ENCODE results near the gene ESPL1. TPM values are rescaled to one million over a fixed set of nuclear protein-coding genes. Genes with fewer than 3 reads are reported as not detected.

Gene ESPL1
- total and polyA plus RNA-seq, 8 donors: 0.09 to 0.81 (median 0.32) TPM

- no peak for TF ChIP-seq CTCF (IDR thresholded peaks at IDR 0.05)
- WGBS, 2 donors: 30 to 34% methylated on average over 11 of the region's 11 CpGs
- intact Hi-C loops (cut with DNase I): no loop called here
- Histone ChIP-seq H3K36me3 (no peaks in the 10 kb centered on the region), H3K4me1 (no peaks in the 10 kb centered on the region), H3K27me3 (no peaks in the 10 kb centered on the region), H3K27ac (no peak overlapping the region), H3K9me3 (no peaks in the 10 kb centered on the region), H3K4me3 (no peak overlapping the region)
- DNase-seq (no peak), ATAC-seq (no peak), FAIRE-seq (no peak)
These were observed 69.9 kb downstream of the ESPL1 start for GRCh38 chr12:53338017-53338416.

DNA sequence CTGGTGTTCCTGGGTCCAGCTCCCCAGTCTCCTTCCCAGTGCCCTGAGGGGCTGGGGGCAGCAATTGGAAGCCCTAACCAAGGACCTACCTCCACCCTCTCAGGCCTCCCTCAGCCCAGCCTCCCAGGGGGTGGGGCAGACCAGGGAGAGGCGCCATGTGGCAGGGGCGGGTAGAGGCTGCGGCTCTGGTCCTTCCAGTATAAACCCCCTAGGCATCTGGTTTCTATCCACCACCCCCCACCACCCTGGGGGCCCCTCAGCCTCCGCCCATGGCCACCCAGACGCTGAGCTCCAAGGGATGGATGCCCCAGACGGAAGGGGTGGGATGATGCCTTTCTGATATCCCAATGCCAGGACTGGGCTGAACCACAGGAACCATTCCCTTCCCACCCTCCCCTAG, 70.8 kb downstream of the ESPL1 start:
- Histone ChIP-seq H3K27ac (no peak overlapping the region), H3K4me1 (no peaks in the 10 kb centered on the region), H3K9me3 (no peaks in the 10 kb centered on the region), H3K27me3 (no peaks in the 10 kb centered on the region), H3K36me3 (no peaks in the 10 kb centered on the region), H3K4me3 (no peak overlapping the region)
- intact Hi-C loops (cut with DNase I): no loop called here
- DNase-seq: peak in 1 of 6 donors; percentile 62
- FAIRE-seq: no peak
- WGBS, 2 donors: 51 to 67% methylated on average over 5 to 6 of the region's 6 CpGs
- TF ChIP-seq CTCF (IDR thresholded peaks at IDR 0.05): no peak
- ATAC-seq: no peak

- Histone ChIP-seq H3K9me3 (no peaks in the 10 kb centered on the region), H3K4me1 (no peaks in the 10 kb centered on the region), H3K4me3 (no peak overlapping the region), H3K27ac (no peak overlapping the region), H3K36me3 (no peaks in the 10 kb centered on the region), H3K27me3 (no peaks in the 10 kb centered on the region)
- 77 to 87% methylated on average over 9 of the region's 9 CpGs for WGBS, 2 donors
- FAIRE-seq (no peak), ATAC-seq (no peak), DNase-seq (no peak)
- intact Hi-C loops (cut with DNase I): no loop called here
- no peak for TF ChIP-seq CTCF (IDR thresholded peaks at IDR 0.05)
These were observed 72.3 kb downstream of the ESPL1 start for GRCh38 chr12:53340398-53340797.

Other genes starting within 250 kb of the ESPL1 start
- gene TNS2, start 218.2 kb upstream of the ESPL1 start, total RNA-seq: 10 to 100 TPM; 22.7 to 52.6 (median 28.2) TPM
- 100 to 1,000 TPM; 135 to 183 TPM for gene TNS2, start 218.2 kb upstream of the ESPL1 start, polyA plus RNA-seq
- 10 to 100 TPM; 37.1 to 47.2 (median 40.1) TPM for gene SPRYD3, start 188.9 kb upstream of the ESPL1 start, total RNA-seq
- 10 to 100 TPM; 25.7 to 36.1 TPM for gene SPRYD3, start 188.9 kb upstream of the ESPL1 start, polyA plus RNA-seq
- 10 to 100 TPM in 3 of 6 donors, 1 to 10 TPM in 3; 2.2 to 21.8 (median 9.2) TPM for gene IGFBP6, start 170.6 kb upstream of the ESPL1 start, total RNA-seq
- gene IGFBP6, start 170.6 kb upstream of the ESPL1 start, polyA plus RNA-seq: 10 to 100 TPM; 24.5 to 32.8 TPM
- under 1 TPM in 2 of 6 donors, not detected in 4; 0.09 to 0.18 TPM for gene SOAT2, start 164.8 kb upstream of the ESPL1 start, total RNA-seq
- under 1 TPM; 0.15 to 0.54 TPM for gene SOAT2, start 164.8 kb upstream of the ESPL1 start, polyA plus RNA-seq
- gene ZNF740, start 87.6 kb upstream of the ESPL1 start, total RNA-seq: 10 to 100 TPM; 13.3 to 33.1 (median 19.8) TPM
- 1 to 10 TPM; 5.2 to 7.6 TPM for gene ZNF740, start 87.6 kb upstream of the ESPL1 start, polyA plus RNA-seq
- 10 to 100 TPM; 10.1 to 28.4 (median 16.1) TPM for gene CSAD, start 87.4 kb upstream of the ESPL1 start, total RNA-seq
- 10 to 100 TPM; 78.5 to 83.2 TPM for gene CSAD, start 87.4 kb upstream of the ESPL1 start, polyA plus RNA-seq
- 1 to 10 TPM; 1.1 to 1.7 (median 1.4) TPM for gene ITGB7, start 61.0 kb upstream of the ESPL1 start, total RNA-seq
- 1 to 10 TPM; 1.6 to 1.8 TPM for gene ITGB7, start 61.0 kb upstream of the ESPL1 start, polyA plus RNA-seq
- gene RARG, start 36.1 kb upstream of the ESPL1 start, total RNA-seq: 10 to 100 TPM in 2 of 6 donors, 1 to 10 TPM in 4; 4.4 to 18.7 (median 7.4) TPM
- gene RARG, start 36.1 kb upstream of the ESPL1 start, polyA plus RNA-seq: 10 to 100 TPM; 10.3 to 11.7 TPM
- 100 to 1,000 TPM; 203 to 247 (median 231) TPM for gene PFDN5, start 27.2 kb downstream of the ESPL1 start, total RNA-seq
- 100 to 1,000 TPM; 874 to 875 TPM for gene PFDN5, start 27.2 kb downstream of the ESPL1 start, polyA plus RNA-seq
- gene MYG1, start 31.4 kb downstream of the ESPL1 start, total RNA-seq: 10 to 100 TPM; 25.4 to 34.1 (median 30.6) TPM
- 10 to 100 TPM; 58.1 to 76.9 TPM for gene MYG1, start 31.4 kb downstream of the ESPL1 start, polyA plus RNA-seq
- gene AAAS, start 53.3 kb downstream of the ESPL1 start, total RNA-seq: 10 to 100 TPM; 18.6 to 37.0 (median 22.6) TPM
- 10 to 100 TPM; 51.7 to 61.1 TPM for gene AAAS, start 53.3 kb downstream of the ESPL1 start, polyA plus RNA-seq
- not detected for gene SP7, start 68.1 kb downstream of the ESPL1 start, total RNA-seq
- not detected for gene SP7, start 68.1 kb downstream of the ESPL1 start, polyA plus RNA-seq
- gene SP1, start 111.9 kb downstream of the ESPL1 start, total RNA-seq: 10 to 100 TPM; 25.1 to 48.4 (median 32.5) TPM
- gene SP1, start 111.9 kb downstream of the ESPL1 start, polyA plus RNA-seq: 10 to 100 TPM in 1 of 2 donors, 1 to 10 TPM in 1; 8.4 to 10.8 TPM
- 1 to 10 TPM; 1.7 to 8.1 (median 3.0) TPM for gene AMHR2, start 155.6 kb downstream of the ESPL1 start, total RNA-seq
- 1 to 10 TPM; 2.5 to 2.9 TPM for gene AMHR2, start 155.6 kb downstream of the ESPL1 start, polyA plus RNA-seq
- 10 to 100 TPM; 41.3 to 77.8 (median 62.3) TPM for gene PRR13, start 173.4 kb downstream of the ESPL1 start, total RNA-seq
- gene PRR13, start 173.4 kb downstream of the ESPL1 start, polyA plus RNA-seq: 100 to 1,000 TPM in 1 of 2 donors, 10 to 100 TPM in 1; 81.1 to 106 TPM
- gene PCBP2, start 183.8 kb downstream of the ESPL1 start, total RNA-seq: 100 to 1,000 TPM; 451 to 608 (median 475) TPM
- 100 to 1,000 TPM; 266 to 403 TPM for gene PCBP2, start 183.8 kb downstream of the ESPL1 start, polyA plus RNA-seq
- 1 to 10 TPM; 2.3 to 9.9 (median 4.1) TPM for gene MAP3K12, start 231.2 kb downstream of the ESPL1 start, total RNA-seq
- 10 to 100 TPM; 20.3 to 24.9 TPM for gene MAP3K12, start 231.2 kb downstream of the ESPL1 start, polyA plus RNA-seq
- gene TARBP2, start 233.0 kb downstream of the ESPL1 start, total RNA-seq: 10 to 100 TPM; 11.7 to 22.5 (median 15.4) TPM
- 10 to 100 TPM; 43.0 to 50.1 TPM for gene TARBP2, start 233.0 kb downstream of the ESPL1 start, polyA plus RNA-seq
- gene NPFF, start 239.2 kb downstream of the ESPL1 start, total RNA-seq: not detected
- under 1 TPM in 1 of 2 donors, not detected in 1; 0.99 TPM for gene NPFF, start 239.2 kb downstream of the ESPL1 start, polyA plus RNA-seq